ENCODE results near the gene TMEM150B. TPM values are rescaled to one million over a fixed set of nuclear protein-coding genes. Genes with fewer than 3 reads are reported as not detected.

TMEM150B gene
- total RNA-seq, result not detected

- no peak for DNase-seq
Observed at GRCh38 chr19:55325172-55325571, at the start of gene TMEM150B. Gene TMEM150B (minus strand): TSS chr19:55325341. CDS start chr19:55321036, 4,305 bp downstream.

GRCh38 chr19:55373993-55374757 lies 49.0 kb upstream of the TMEM150B start:
- DNase-seq, result no peak

GRCh38 chr19:55373306-55373992 lies 48.3 kb upstream of the TMEM150B start:
- DNase-seq, result no peak

- no peak for DNase-seq
Observed at GRCh38 chr19:55372316-55373081, 47.4 kb upstream of the TMEM150B start.

GRCh38 chr19:55370305-55370988 lies 45.3 kb upstream of the TMEM150B start, which contains the start of gene IL11:
Gene IL11 (minus strand): TSS chr19:55370463. CDS start chr19:55370310, 153 bp downstream.
- DNase-seq, result no peak

GRCh38 chr19:55369653-55370304 lies 44.6 kb upstream of the TMEM150B start:
- peak; percentile 51 for DNase-seq

GRCh38 chr19:55368701-55369563 lies 43.8 kb upstream of the TMEM150B start:
- DNase-seq, result peak; percentile 61

GRCh38 chr19:55368106-55368505 lies 43.0 kb upstream of the TMEM150B start:
- DNase-seq, result no peak

- no peak for DNase-seq
Observed at GRCh38 chr19:55366790-55367189, 41.6 kb upstream of the TMEM150B start.

GRCh38 chr19:55365964-55366363 lies 40.8 kb upstream of the TMEM150B start:
- DNase-seq, result no peak

GRCh38 chr19:55365245-55365644 lies 40.1 kb upstream of the TMEM150B start:
- DNase-seq, result no peak

- no peak for DNase-seq
Observed at GRCh38 chr19:55362990-55363716, 38.0 kb upstream of the TMEM150B start, which contains the start of gene GARIN5B. Gene GARIN5B (minus strand): TSS chr19:55363260. CDS start chr19:55363066, 194 bp downstream.

GRCh38 chr19:55362174-55362989 lies 37.2 kb upstream of the TMEM150B start:
- DNase-seq, result no peak

GRCh38 chr19:55360902-55361301 lies 35.8 kb upstream of the TMEM150B start:
- no peak for DNase-seq

GRCh38 chr19:55358943-55359908 lies 34.1 kb upstream of the TMEM150B start:
- no peak for DNase-seq

GRCh38 chr19:55358493-55358892 lies 33.4 kb upstream of the TMEM150B start:
- no peak for DNase-seq

GRCh38 chr19:55355213-55355821 lies 30.2 kb upstream of the TMEM150B start:
- DNase-seq, result peak; percentile 37
